ENCODE data around the gene VPS36.

DNA sequence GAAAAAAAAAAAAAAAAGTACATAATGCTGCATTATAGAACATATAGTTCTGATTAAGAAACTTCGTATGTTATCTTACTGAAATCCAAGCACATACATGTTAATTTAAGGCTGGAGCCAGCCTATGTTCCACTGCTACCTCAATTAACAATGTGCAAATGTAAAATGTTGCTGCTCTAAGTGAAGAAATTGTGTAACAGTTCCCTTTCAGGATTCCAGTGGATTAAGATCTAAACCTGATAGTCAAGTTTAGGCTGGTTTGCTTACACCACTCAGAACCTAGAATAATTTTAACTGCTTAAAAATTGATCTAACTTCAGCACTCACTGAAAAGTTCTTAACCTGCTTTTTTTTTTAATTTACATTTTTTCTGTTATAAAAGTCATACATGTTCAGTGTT lies 4.2 kb downstream of the VPS36 start:
- TF ChIP-seq, protein P1, sequence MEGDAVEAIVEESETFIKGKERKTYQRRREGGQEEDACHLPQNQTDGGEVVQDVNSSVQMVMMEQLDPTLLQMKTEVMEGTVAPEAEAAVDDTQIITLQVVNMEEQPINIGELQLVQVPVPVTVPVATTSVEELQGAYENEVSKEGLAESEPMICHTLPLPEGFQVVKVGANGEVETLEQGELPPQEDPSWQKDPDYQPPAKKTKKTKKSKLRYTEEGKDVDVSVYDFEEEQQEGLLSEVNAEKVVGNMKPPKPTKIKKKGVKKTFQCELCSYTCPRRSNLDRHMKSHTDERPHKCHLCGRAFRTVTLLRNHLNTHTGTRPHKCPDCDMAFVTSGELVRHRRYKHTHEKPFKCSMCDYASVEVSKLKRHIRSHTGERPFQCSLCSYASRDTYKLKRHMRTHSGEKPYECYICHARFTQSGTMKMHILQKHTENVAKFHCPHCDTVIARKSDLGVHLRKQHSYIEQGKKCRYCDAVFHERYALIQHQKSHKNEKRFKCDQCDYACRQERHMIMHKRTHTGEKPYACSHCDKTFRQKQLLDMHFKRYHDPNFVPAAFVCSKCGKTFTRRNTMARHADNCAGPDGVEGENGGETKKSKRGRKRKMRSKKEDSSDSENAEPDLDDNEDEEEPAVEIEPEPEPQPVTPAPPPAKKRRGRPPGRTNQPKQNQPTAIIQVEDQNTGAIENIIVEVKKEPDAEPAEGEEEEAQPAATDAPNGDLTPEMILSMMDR (conservative IDR thresholded peaks at IDR 0.05; ENCODE audit: low read depth, low read length), result no peak
- no peak for TF ChIP-seq POLR2A (IDR thresholded peaks at IDR 0.05; ENCODE audit: low read depth, low read length)
- no peak for TF ChIP-seq SMC3 (IDR thresholded peaks at IDR 0.05; ENCODE audit: low read depth, low read length)
- TF ChIP-seq MAFK (IDR thresholded peaks at IDR 0.05; ENCODE audit: low read depth, low read length), result no peak

Measured in IMR-90 (cell line).